ENCODE measurements around the gene RNF214.

GRCh38 chr11:117256573-117256972 is 24.1 kb downstream of the RNF214 start:
- no peak for TF ChIP-seq CTCF (IDR thresholded peaks at IDR 0.05)
- no peak for TF ChIP-seq EZH2 (IDR thresholded peaks at IDR 0.05; ENCODE audit: borderline replicate concordance, insufficient read depth, low read depth, low read length, poor library complexity, severe bottlenecking)
